Prostate gland (tissue), 2 donors: Measurements from ENCODE around the gene ALDH4A1. TPM values are rescaled to one million over a fixed set of nuclear protein-coding genes. Genes with fewer than 3 reads are reported as not detected.
"Not testable (repeated sequence)": the region's sequence is repeated elsewhere in the genome, so short reads cannot be mapped to it uniquely, and the experiment has no call there.

ENCODE experiments used
- DNase-seq: peaks from one replicate; pipeline ENCODE4 v3.0.0-alpha.2; 2019; ENCODE audit warnings: low spot score
- H3K27ac ChIP-seq, 2 donors: fragments of 200-600 bp; sonication (generic); 2 replicates each; pipeline ENCODE4 v1.5.1; 2017 to 2019
- H3K27me3 ChIP-seq: fragments of 200-600 bp; sonication (generic); replicated peaks from 2 replicates; pipeline ENCODE4 v1.5.1; 2019; ENCODE audit not compliant: insufficient read depth
- H3K36me3 ChIP-seq, 2 donors: fragments of 200-600 bp; sonication (generic); 1 replicate in 1 of 2; 2 replicates in 1 of 2; pipeline versions ENCODE4 v1.5.1 to v1.8.1; 2017 to 2019
- H3K4me1 ChIP-seq: fragments of 200-600 bp; sonication (generic); replicated peaks from 2 replicates; pipeline ENCODE4 v1.5.1; 2019
- H3K4me3 ChIP-seq, 2 donors: fragments of 200-600 bp; sonication (generic); 2 replicates each; pipeline ENCODE4 v1.5.1; 2017 to 2019
- H3K9me3 ChIP-seq: fragments of 200-600 bp; sonication (generic); 2 replicates; pipeline ENCODE4 v1.5.1; 2017
- POLR2A ChIP-seq: fragments of 450-650 bp; IDR thresholded peaks from one replicate; pipeline ENCODE4 v1.6.1; 2016; ENCODE audit warnings: antibody characterized with exemption, mild to moderate bottlenecking
- POLR2AphosphoS5 ChIP-seq: sonication (generic); formaldehyde crosslinking; IDR thresholded peaks from one replicate; pipeline ENCODE4 v1.6.1; 2017; ENCODE audit warnings: antibody characterized with exemption
- whole genome bisulfite sequencing: methylation state at CpG from one replicate; pipeline ENCODE4 v1.1.5; 2018; 5-methylcytosine and 5-hydroxymethylcytosine counted together
- intact Hi-C: fragments of 100-400 bp; cut with DNase I; formaldehyde crosslinking; loops from one replicate; pipeline ENCODE4 v1.14.2; 2022
- total RNA-seq, 2 donors: library from RNA; depleted of rRNA; stranded (reverse); fragments of >200 nt; gene quantifications; one replicate each; pipeline ENCODE4 v1.1.0, GENCODE V29; 2016
- TF ChIP-seq, protein P1 (sequence below), 4 experiments: fragments of 200-600 bp in 2 of 4; fragments of 450-650 bp in 2 of 4; sonication (generic) in 2 of 4; IDR thresholded peaks; 1 replicate in 3 of 4; 2 replicates in 1 of 4; pipeline ENCODE4 v1.5.1; 2016 to 2019; ENCODE audit warnings: antibody characterized with exemption in 4 of 4, mild to moderate bottlenecking in 2 of 4, moderate library complexity in 2 of 4

ALDH4A1 gene
- total RNA-seq, 2 donors from 2014 or later, result 15.7 to 58.4 TPM

GRCh38 chr1:18874036-18874435 lies 28.3 kb downstream of the ALDH4A1 start:
- no peaks in the 10 kb centered on the region for H3K27me3 ChIP-seq
- intact Hi-C loops, result loop anchor here (2.0 kb wide), 1 partner anchor 275 kb away; no protein-coding TSS in a partner anchor

GRCh38 chr1:18872071-18872611 lies 30.2 kb downstream of the ALDH4A1 start:
- Histone ChIP-seq H3K27me3 (no peaks in the 10 kb centered on the region), H3K36me3 (no peaks in the 10 kb centered on the region), H3K27ac (no peak overlapping the region), H3K9me3 (no peaks in the 10 kb centered on the region), H3K4me1 (no peaks in the 10 kb centered on the region), H3K4me3 (no peak overlapping the region)
- DNase-seq, result no peak
- TF ChIP-seq, protein P1, sequence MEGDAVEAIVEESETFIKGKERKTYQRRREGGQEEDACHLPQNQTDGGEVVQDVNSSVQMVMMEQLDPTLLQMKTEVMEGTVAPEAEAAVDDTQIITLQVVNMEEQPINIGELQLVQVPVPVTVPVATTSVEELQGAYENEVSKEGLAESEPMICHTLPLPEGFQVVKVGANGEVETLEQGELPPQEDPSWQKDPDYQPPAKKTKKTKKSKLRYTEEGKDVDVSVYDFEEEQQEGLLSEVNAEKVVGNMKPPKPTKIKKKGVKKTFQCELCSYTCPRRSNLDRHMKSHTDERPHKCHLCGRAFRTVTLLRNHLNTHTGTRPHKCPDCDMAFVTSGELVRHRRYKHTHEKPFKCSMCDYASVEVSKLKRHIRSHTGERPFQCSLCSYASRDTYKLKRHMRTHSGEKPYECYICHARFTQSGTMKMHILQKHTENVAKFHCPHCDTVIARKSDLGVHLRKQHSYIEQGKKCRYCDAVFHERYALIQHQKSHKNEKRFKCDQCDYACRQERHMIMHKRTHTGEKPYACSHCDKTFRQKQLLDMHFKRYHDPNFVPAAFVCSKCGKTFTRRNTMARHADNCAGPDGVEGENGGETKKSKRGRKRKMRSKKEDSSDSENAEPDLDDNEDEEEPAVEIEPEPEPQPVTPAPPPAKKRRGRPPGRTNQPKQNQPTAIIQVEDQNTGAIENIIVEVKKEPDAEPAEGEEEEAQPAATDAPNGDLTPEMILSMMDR (IDR thresholded peaks at IDR 0.05), result no peak
- TF ChIP-seq POLR2AphosphoS5, result no peak
- no peak for TF ChIP-seq POLR2A
- 73% methylated on average over 8 of the region's 8 CpGs for WGBS
- intact Hi-C loops, result no loop called here

More at GRCh38 chr1:18874036-18874435, 28.3 kb downstream of the ALDH4A1 start:
- TF ChIP-seq POLR2AphosphoS5 (no peak), POLR2A (no peak)
- Histone ChIP-seq H3K36me3 (no peaks in the 10 kb centered on the region), H3K27ac (no peak overlapping the region), H3K9me3 (no peaks in the 10 kb centered on the region), H3K4me1 (no peaks in the 10 kb centered on the region), H3K4me3 (no peak overlapping the region)
- DNase-seq, result no peak
- WGBS, result 93% methylated on average over 4 of the region's 6 CpGs

GRCh38 chr1:18871401-18872070 lies 30.8 kb downstream of the ALDH4A1 start:
- Histone ChIP-seq H3K4me3 (no peak overlapping the region), H3K36me3 (no peaks in the 10 kb centered on the region), H3K27ac (no peak overlapping the region), H3K9me3 (no peaks in the 10 kb centered on the region), H3K4me1 (no peaks in the 10 kb centered on the region), H3K27me3 (no peaks in the 10 kb centered on the region)
- 91% methylated on average over 7 of the region's 7 CpGs for WGBS
- intact Hi-C loops, result no loop called here
- DNase-seq, result no peak
- TF ChIP-seq, protein P1 (IDR thresholded peaks at IDR 0.05), result no peak
- TF ChIP-seq POLR2AphosphoS5 (no peak), POLR2A (no peak)

GRCh38 chr1:18870957-18871356 lies 31.4 kb downstream of the ALDH4A1 start:
- H3K4me3 ChIP-seq, result no peak overlapping the region
- DNase-seq, result no peak
- H3K36me3 ChIP-seq, result no peaks in the 10 kb centered on the region
- no peaks in the 10 kb centered on the region for H3K4me1 ChIP-seq
- no peak overlapping the region for H3K27ac ChIP-seq
- TF ChIP-seq, protein P1 (IDR thresholded peaks at IDR 0.05), result no peak
- TF ChIP-seq POLR2A (no peak), POLR2AphosphoS5 (no peak)
- 98% methylated on average over 10 of the region's 10 CpGs for WGBS
- no peaks in the 10 kb centered on the region for H3K9me3 ChIP-seq
- H3K27me3 ChIP-seq, result no peaks in the 10 kb centered on the region
- intact Hi-C loops, result no loop called here

- H3K4me3 ChIP-seq, DNase-seq, H3K36me3 ChIP-seq, H3K4me1 ChIP-seq, H3K27ac ChIP-seq, H3K9me3 ChIP-seq, H3K27me3 ChIP-seq, intact Hi-C loops: not testable (repeated sequence)
- 55% methylated on average over 3 of the region's 3 CpGs for WGBS
Observed at GRCh38 chr1:18870595-18870865, 31.8 kb downstream of the ALDH4A1 start.
